Mammary epithelial cell (primary cell): ENCODE measurements around the gene RAB8B.

Source experiments
- CTCF ChIP-seq, 2 donors: IDR thresholded peaks in 1 of 2; conservative IDR thresholded peaks in 1 of 2; 2 replicates each; pipeline ENCODE4 v1.5.1; 2011 to 2012; ENCODE audit warnings: inconsistent platforms in 2 of 2, low read length in 2 of 2, mild to moderate bottlenecking in 2 of 2, control low read depth in 1 of 2, low read depth in 1 of 2; ENCODE audit not compliant: insufficient read depth in 1 of 2; ENCODE audit errors: extremely low read depth in 1 of 2
- EZH2 ChIP-seq: IDR thresholded peaks from 2 replicates; pipeline ENCODE4 v1.6.1; 2012; ENCODE audit warnings: low read length, inconsistent platforms, borderline replicate concordance

GRCh38 chr15:63241316-63241715 lies 51.9 kb downstream of the RAB8B start:
- TF ChIP-seq EZH2: no peak
- TF ChIP-seq CTCF (conservative IDR thresholded peaks at IDR 0.05 in 1 of 2, IDR thresholded peaks at IDR 0.05 in 1 of 2; ENCODE audit: extremely low read depth in 1 of 2, insufficient read depth in 1 of 2, low read depth in 1 of 2, low read length in 2 of 2): no peak
